ENCODE measurements around the gene AUTS2.

Gene AUTS2

DNA sequence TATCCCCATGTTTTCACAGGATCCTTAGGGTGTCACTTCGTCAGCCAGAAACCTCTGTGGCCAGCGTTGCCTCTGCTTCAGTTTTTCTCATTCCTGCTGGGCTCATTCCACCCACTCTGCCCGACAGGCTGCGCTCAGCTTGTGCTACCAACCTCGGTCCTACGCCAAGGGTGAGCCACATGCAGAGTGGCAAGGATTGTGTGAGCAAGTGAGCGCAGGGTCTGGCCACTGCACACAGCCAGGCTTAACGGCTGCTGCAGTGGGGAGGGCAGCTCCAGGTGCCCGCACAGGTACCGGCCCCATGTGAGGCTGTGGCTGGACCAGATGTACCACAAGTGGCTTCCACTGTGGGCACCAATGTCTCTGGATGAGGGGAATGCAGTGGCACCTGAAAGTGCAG lies 329.2 kb downstream of the AUTS2 start:
- no peaks in the 10 kb centered on the region for H3K27me3 ChIP-seq (ENCODE audit: insufficient read depth, insufficient read length)
- no peak for TF ChIP-seq ZNF274 (IDR thresholded peaks at IDR 0.05; ENCODE audit: low read depth, low read length)
- TF ChIP-seq SUZ12 (IDR thresholded peaks at IDR 0.05; ENCODE audit: extremely low read depth, insufficient read depth, insufficient read length) = no peak
- TF ChIP-seq YY1 (IDR thresholded peaks at IDR 0.05; ENCODE audit: insufficient read depth, insufficient read length) = no peak
- H3K9ac ChIP-seq (ENCODE audit: insufficient read length, low read depth) = no peak overlapping the region
- DNase-seq (ENCODE audit: low read depth, low spot score) = no peak
- H3K36me3 ChIP-seq (ENCODE audit: insufficient read depth, insufficient read length, low read length) = no peaks in the 10 kb centered on the region
- peaks cover 2% of the 10 kb centered on the region for H3K4me1 ChIP-seq (ENCODE audit: insufficient read depth, insufficient read length)
- peaks cover 9% of the 10 kb centered on the region; the same call in 1 of the 2 replicates for H3K9me3 ChIP-seq (ENCODE audit: insufficient read depth, low read length)
- H3K4me3 ChIP-seq (ENCODE audit: insufficient read length, low read depth) = no peak overlapping the region

DNA sequence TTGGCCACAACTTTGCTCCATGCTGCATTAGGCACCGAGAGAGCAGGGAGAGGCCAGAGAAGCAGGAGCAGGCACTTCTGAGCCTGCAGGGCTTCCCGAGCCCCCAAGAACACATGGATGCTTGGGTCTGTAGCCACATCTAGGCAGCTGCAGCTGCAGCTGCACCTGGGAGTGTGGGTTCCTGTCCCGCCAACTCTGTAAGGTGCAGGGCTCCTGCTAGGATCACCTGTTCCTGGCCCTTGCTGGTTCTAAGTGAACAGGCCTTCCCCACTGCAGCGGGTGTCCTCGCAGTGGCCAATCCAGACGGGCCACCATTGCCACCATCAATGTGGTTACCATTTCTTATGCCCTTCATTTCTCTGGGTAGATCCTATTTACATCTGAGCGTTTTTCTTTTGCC lies 330.3 kb downstream of the AUTS2 start:
- no peaks in the 10 kb centered on the region for H3K27me3 ChIP-seq (ENCODE audit: insufficient read depth, insufficient read length)
- H3K4me1 ChIP-seq (ENCODE audit: insufficient read depth, insufficient read length) = peaks cover 2% of the 10 kb centered on the region
- TF ChIP-seq ZNF274 (IDR thresholded peaks at IDR 0.05; ENCODE audit: low read depth, low read length) (no peak), YY1 (IDR thresholded peaks at IDR 0.05; ENCODE audit: insufficient read depth, insufficient read length) (no peak), SUZ12 (IDR thresholded peaks at IDR 0.05; ENCODE audit: extremely low read depth, insufficient read depth, insufficient read length) (no peak)
- H3K36me3 ChIP-seq (ENCODE audit: insufficient read depth, insufficient read length, low read length) = no peaks in the 10 kb centered on the region
- DNase-seq (ENCODE audit: low read depth, low spot score) = no peak
- no peak overlapping the region for H3K9ac ChIP-seq (ENCODE audit: insufficient read length, low read depth)
- peaks cover 9% of the 10 kb centered on the region; the same call in 1 of the 2 replicates for H3K9me3 ChIP-seq (ENCODE audit: insufficient read depth, low read length)
- no peak overlapping the region for H3K4me3 ChIP-seq (ENCODE audit: insufficient read length, low read depth)

DNA sequence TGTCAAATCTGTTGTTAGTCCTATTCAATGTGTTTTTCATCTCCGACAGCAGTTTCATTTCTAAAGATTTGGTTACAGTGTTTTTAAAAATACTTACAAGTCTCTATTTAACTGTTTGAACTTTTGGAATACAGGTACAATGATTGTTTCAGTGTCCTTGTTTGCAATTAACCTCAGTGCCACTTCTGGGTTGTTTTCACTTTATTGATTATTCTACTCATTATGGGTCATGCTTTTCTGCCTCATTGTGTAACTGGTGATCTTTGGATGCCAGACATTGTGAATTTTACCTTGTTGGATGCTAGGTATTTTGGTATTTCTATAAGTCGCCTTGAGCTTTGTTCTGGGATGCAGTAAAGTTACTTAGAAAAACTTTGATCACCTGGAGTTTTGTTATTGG lies 331.3 kb downstream of the AUTS2 start:
- Histone ChIP-seq H3K4me1 (ENCODE audit: insufficient read depth, insufficient read length) (peaks cover 2% of the 10 kb centered on the region), H3K36me3 (ENCODE audit: insufficient read depth, insufficient read length, low read length) (no peaks in the 10 kb centered on the region), H3K27me3 (ENCODE audit: insufficient read depth, insufficient read length) (no peaks in the 10 kb centered on the region), H3K4me3 (ENCODE audit: insufficient read length, low read depth) (no peak overlapping the region), H3K9ac (ENCODE audit: insufficient read length, low read depth) (no peak overlapping the region), H3K9me3 (ENCODE audit: insufficient read depth, low read length) (peaks cover 9% of the 10 kb centered on the region; the same call in 1 of the 2 replicates)
- no peak for DNase-seq (ENCODE audit: low read depth, low spot score)
- TF ChIP-seq SUZ12 (IDR thresholded peaks at IDR 0.05; ENCODE audit: extremely low read depth, insufficient read depth, insufficient read length) (no peak), YY1 (IDR thresholded peaks at IDR 0.05; ENCODE audit: insufficient read depth, insufficient read length) (no peak), ZNF274 (IDR thresholded peaks at IDR 0.05; ENCODE audit: low read depth, low read length) (no peak)

DNA sequence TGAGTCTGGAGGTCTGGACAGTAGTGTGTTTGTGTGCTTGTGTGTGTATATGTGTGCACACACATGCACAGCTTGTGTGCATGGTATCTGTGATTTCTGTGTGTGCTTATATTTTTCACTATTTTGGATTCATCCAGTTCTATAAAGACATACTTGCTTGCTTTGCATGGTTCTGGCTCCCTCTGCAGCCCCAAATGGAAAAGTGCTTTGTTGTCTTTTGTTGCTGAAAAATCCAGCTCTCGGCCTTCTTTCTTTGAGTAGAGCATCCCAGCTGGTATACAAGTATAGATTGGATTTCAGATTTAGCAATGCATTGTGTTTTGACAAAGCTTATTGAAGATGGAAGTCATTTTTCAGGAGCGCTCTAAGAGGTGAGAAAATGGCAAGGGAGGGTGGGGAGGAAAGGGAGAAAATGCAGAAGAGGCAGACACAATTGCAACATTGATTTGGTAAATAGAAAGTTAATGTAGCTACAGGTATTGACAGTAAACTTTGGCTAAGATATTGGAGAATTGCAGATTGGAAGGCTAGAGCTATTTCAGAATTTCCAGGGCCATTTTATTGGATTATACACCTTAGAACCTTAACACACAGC lies 333.9 kb downstream of the AUTS2 start:
- Histone ChIP-seq H3K9ac (ENCODE audit: insufficient read length, low read depth) (no peak overlapping the region), H3K4me1 (ENCODE audit: insufficient read depth, insufficient read length) (peaks cover 2% of the 10 kb centered on the region), H3K36me3 (ENCODE audit: insufficient read depth, insufficient read length, low read length) (no peaks in the 10 kb centered on the region), H3K4me3 (ENCODE audit: insufficient read length, low read depth) (no peak overlapping the region), H3K27me3 (ENCODE audit: insufficient read depth, insufficient read length) (no peaks in the 10 kb centered on the region), H3K9me3 (ENCODE audit: insufficient read depth, low read length) (peaks cover 9% of the 10 kb centered on the region; the same call in 1 of the 2 replicates)
- peak; percentile 28 for DNase-seq (ENCODE audit: low read depth, low spot score)
- TF ChIP-seq YY1 (IDR thresholded peaks at IDR 0.05; ENCODE audit: insufficient read depth, insufficient read length) = no peak
- no peak for TF ChIP-seq SUZ12 (IDR thresholded peaks at IDR 0.05; ENCODE audit: extremely low read depth, insufficient read depth, insufficient read length)
- no peak for TF ChIP-seq ZNF274 (IDR thresholded peaks at IDR 0.05; ENCODE audit: low read depth, low read length)

DNA sequence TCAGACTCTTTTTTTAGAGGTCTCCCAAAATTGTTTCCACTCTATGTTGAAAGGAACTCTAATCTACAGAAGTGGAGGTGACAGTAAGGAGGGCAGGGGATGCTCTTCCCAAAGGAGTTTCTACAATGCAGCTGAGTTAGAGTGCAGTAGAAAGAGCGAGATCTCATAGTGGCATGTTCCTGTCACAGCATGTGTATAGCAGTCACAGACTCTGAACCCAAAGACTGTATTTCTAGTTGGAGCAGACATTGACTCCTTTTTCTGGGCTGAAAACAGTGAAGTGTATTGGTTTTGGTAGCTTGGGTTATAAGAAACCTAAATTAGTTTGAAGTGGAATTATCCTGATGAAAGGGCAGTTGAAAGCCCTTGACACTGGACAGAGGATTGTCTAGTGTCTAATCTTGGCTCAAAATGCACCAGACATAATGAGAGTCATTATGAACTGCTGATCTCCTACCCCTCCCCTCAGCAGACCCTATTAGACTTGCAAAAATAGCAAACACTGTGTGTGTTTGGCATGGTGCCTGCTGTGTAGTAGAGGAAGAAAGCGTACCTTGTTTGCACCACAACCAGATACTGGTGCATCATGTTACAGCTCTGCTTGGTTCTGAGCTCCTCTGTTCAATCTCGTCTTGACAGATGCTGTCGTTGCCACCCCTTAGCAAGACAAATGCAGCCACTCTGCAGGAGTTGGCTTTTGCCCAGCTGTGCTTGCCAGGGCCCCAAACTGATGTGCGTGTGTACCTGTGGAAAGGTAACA lies 336.0 kb downstream of the AUTS2 start:
- no peak for TF ChIP-seq YY1 (IDR thresholded peaks at IDR 0.05; ENCODE audit: insufficient read depth, insufficient read length)
- TF ChIP-seq ZNF274 (IDR thresholded peaks at IDR 0.05; ENCODE audit: low read depth, low read length) = no peak
- TF ChIP-seq SUZ12 (IDR thresholded peaks at IDR 0.05; ENCODE audit: extremely low read depth, insufficient read depth, insufficient read length) = no peak
- Histone ChIP-seq H3K9me3 (ENCODE audit: insufficient read depth, low read length) (no peaks in the 10 kb centered on the region), H3K36me3 (ENCODE audit: insufficient read depth, insufficient read length, low read length) (no peaks in the 10 kb centered on the region), H3K27me3 (ENCODE audit: insufficient read depth, insufficient read length) (no peaks in the 10 kb centered on the region), H3K4me1 (ENCODE audit: insufficient read depth, insufficient read length) (no peaks in the 10 kb centered on the region), H3K9ac (ENCODE audit: insufficient read length, low read depth) (peak overlapping the region; percentile 3), H3K4me3 (ENCODE audit: insufficient read length, low read depth) (no peak overlapping the region)
- DNase-seq (ENCODE audit: low read depth, low spot score) = no peak

DNA sequence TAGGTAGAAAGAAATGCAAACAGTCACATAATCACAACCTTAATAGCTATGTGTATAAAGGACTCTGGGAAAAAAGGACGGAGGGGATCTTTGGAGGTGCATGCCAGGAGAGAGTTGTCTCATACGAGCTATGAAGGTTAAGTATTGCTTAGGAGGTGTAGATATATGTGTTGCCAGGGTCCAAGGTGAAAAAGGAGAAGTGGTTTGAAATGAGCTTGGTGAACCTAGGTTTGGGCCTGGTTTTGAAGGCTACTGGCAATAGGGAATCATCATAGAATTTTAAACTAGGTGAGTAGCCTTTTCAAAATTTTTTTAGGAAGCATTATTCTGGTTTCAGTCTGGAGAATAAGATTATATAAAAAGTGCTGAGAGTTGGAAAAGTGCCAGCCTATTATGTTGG lies 336.8 kb downstream of the AUTS2 start:
- TF ChIP-seq SUZ12 (IDR thresholded peaks at IDR 0.05; ENCODE audit: extremely low read depth, insufficient read depth, insufficient read length) (no peak), YY1 (IDR thresholded peaks at IDR 0.05; ENCODE audit: insufficient read depth, insufficient read length) (no peak), ZNF274 (IDR thresholded peaks at IDR 0.05; ENCODE audit: low read depth, low read length) (no peak)
- Histone ChIP-seq H3K4me3 (ENCODE audit: insufficient read length, low read depth) (no peak overlapping the region), H3K36me3 (ENCODE audit: insufficient read depth, insufficient read length, low read length) (no peaks in the 10 kb centered on the region), H3K9ac (ENCODE audit: insufficient read length, low read depth) (no peak overlapping the region), H3K27me3 (ENCODE audit: insufficient read depth, insufficient read length) (no peaks in the 10 kb centered on the region), H3K9me3 (ENCODE audit: insufficient read depth, low read length) (no peaks in the 10 kb centered on the region), H3K4me1 (ENCODE audit: insufficient read depth, insufficient read length) (no peaks in the 10 kb centered on the region)
- DNase-seq (ENCODE audit: low read depth, low spot score) = no peak

DNA sequence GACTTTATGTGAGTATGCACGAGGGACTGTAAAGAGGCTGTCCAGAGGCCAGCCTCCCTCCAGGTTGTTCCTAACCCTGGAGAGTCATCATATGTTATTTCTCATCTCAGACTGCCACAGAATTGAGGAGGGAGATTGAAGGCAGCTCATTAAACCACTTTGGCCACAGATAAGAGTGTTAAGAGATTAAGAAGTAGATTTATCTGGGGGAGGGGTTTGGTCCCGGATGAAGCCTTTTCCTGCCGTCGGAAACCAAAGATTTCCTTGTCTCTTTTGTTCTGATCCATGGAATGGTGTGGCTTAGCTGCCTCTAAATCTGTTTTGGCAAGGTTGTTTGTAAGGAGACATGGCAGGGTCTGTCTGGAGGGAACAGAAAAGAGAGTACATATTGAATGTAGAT lies 338.8 kb downstream of the AUTS2 start:
- no peak overlapping the region for H3K4me3 ChIP-seq (ENCODE audit: insufficient read length, low read depth)
- TF ChIP-seq YY1 (IDR thresholded peaks at IDR 0.05; ENCODE audit: insufficient read depth, insufficient read length) (no peak), SUZ12 (IDR thresholded peaks at IDR 0.05; ENCODE audit: extremely low read depth, insufficient read depth, insufficient read length) (no peak)
- DNase-seq (ENCODE audit: low read depth, low spot score) = no peak

More for the DNA sequence above, 338.8 kb downstream of the AUTS2 start:
- Histone ChIP-seq H3K9me3 (ENCODE audit: insufficient read depth, low read length) (no peaks in the 10 kb centered on the region), H3K27me3 (ENCODE audit: insufficient read depth, insufficient read length) (no peaks in the 10 kb centered on the region), H3K4me1 (ENCODE audit: insufficient read depth, insufficient read length) (no peaks in the 10 kb centered on the region), H3K36me3 (ENCODE audit: insufficient read depth, insufficient read length, low read length) (no peaks in the 10 kb centered on the region), H3K9ac (ENCODE audit: insufficient read length, low read depth) (no peak overlapping the region)
